Osteocyte (in vitro differentiated cells): ENCODE results near the gene CTRB2. TPM values are rescaled to one million over a fixed set of nuclear protein-coding genes. Genes with fewer than 3 reads are reported as not detected.

Source experiments
- DNase-seq: peaks from one replicate; pipeline ENCODE4 v3.0.0; 2021; ENCODE audit warnings: mixed read lengths; ENCODE audit not compliant: unreplicated experiment; ENCODE audit errors: extremely low spot score
- H3K27ac Mint-ChIP-seq: one replicate; pipeline ENCODE4 v1.8.0; 2021; ENCODE audit warnings: mild to moderate bottlenecking, mixed read lengths; ENCODE audit not compliant: unreplicated experiment
- H3K27me3 Mint-ChIP-seq: one replicate; pipeline ENCODE4 v1.8.0; 2021; ENCODE audit warnings: mixed read lengths; ENCODE audit not compliant: unreplicated experiment
- H3K36me3 Mint-ChIP-seq: one replicate; pipeline ENCODE4 v1.8.0; 2021; ENCODE audit warnings: mixed read lengths; ENCODE audit not compliant: unreplicated experiment
- H3K4me1 Mint-ChIP-seq: one replicate; pipeline ENCODE4 v1.8.0; 2021; ENCODE audit warnings: mixed read lengths; ENCODE audit not compliant: unreplicated experiment
- H3K4me3 Mint-ChIP-seq: one replicate; pipeline ENCODE4 v1.8.0; 2021; ENCODE audit warnings: mild to moderate bottlenecking, moderate library complexity, mixed read lengths; ENCODE audit not compliant: unreplicated experiment
- H3K9me3 Mint-ChIP-seq: one replicate; pipeline ENCODE4 v1.8.0; 2021; ENCODE audit warnings: mixed read lengths; ENCODE audit not compliant: unreplicated experiment
- total RNA-seq: library from RNA; stranded (reverse); gene quantifications from 2 replicates; pipeline ENCODE4 v1.2.1, GENCODE V29; 2021
- TF ChIP-seq, protein P1 (sequence below): fragments of 200-600 bp; sonication (generic); IDR thresholded peaks from 2 replicates; pipeline ENCODE4 v1.5.0; 2021; ENCODE audit warnings: antibody characterized with exemption, mild to moderate bottlenecking, moderate library complexity

CTRB2 gene
- total RNA-seq, 1 donor from 2014 or later = not detected

DNA sequence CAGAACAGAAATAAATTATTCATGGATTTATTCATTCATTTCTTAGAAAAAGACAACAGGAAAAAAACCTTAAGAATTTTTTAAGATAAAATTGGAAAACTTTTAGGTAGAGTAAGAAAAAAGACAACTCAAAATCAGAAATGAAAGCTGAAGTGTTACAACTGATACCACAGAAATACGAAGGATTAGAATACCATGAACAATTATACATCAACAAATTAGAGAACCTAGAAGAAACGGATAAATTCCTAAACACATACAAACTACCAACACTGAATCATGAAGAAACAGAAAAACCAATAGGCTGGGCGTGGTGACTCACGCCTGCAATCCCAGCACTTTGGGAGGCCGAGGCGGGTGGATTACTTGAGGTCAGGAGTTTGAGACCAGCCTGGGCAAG is 27.8 kb downstream of the CTRB2 start:
- DNase-seq = no peak
- TF ChIP-seq, protein P1, sequence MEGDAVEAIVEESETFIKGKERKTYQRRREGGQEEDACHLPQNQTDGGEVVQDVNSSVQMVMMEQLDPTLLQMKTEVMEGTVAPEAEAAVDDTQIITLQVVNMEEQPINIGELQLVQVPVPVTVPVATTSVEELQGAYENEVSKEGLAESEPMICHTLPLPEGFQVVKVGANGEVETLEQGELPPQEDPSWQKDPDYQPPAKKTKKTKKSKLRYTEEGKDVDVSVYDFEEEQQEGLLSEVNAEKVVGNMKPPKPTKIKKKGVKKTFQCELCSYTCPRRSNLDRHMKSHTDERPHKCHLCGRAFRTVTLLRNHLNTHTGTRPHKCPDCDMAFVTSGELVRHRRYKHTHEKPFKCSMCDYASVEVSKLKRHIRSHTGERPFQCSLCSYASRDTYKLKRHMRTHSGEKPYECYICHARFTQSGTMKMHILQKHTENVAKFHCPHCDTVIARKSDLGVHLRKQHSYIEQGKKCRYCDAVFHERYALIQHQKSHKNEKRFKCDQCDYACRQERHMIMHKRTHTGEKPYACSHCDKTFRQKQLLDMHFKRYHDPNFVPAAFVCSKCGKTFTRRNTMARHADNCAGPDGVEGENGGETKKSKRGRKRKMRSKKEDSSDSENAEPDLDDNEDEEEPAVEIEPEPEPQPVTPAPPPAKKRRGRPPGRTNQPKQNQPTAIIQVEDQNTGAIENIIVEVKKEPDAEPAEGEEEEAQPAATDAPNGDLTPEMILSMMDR = no peak
- no peaks in the 10 kb centered on the region for H3K4me1 Mint-ChIP-seq
- no peak overlapping the region for H3K27ac Mint-ChIP-seq
- H3K4me3 Mint-ChIP-seq = no peak overlapping the region
- H3K36me3 Mint-ChIP-seq = peaks cover 2% of the 10 kb centered on the region
- peaks cover 29% of the 10 kb centered on the region for H3K9me3 Mint-ChIP-seq
- H3K27me3 Mint-ChIP-seq = peaks cover 14% of the 10 kb centered on the region

DNA sequence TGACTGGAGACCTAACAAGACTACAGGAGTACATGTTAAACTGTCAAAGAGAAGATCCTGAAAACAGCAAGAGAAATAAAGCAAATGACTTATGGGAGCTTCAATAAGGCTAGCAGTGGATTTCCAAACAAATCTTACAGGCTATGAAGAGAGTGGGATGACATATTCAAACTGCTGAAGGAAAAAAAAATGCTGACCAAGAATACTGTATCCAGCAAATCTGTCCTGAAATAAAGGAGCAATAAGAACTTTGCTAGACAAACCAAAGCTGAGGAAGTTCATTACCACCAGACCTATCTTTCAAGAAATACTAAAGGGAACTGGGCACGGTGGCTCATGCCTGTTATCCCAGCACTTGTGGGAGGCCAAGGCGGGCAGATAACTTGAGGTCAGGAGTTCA is 30.0 kb downstream of the CTRB2 start:
- TF ChIP-seq, protein P1 = no peak
- peaks cover 8% of the 10 kb centered on the region for H3K27me3 Mint-ChIP-seq
- DNase-seq = no peak
- H3K4me3 Mint-ChIP-seq = no peak overlapping the region
- peaks cover 17% of the 10 kb centered on the region for H3K36me3 Mint-ChIP-seq
- no peak overlapping the region for H3K27ac Mint-ChIP-seq
- peaks cover 41% of the 10 kb centered on the region for H3K9me3 Mint-ChIP-seq
- no peaks in the 10 kb centered on the region for H3K4me1 Mint-ChIP-seq

DNA sequence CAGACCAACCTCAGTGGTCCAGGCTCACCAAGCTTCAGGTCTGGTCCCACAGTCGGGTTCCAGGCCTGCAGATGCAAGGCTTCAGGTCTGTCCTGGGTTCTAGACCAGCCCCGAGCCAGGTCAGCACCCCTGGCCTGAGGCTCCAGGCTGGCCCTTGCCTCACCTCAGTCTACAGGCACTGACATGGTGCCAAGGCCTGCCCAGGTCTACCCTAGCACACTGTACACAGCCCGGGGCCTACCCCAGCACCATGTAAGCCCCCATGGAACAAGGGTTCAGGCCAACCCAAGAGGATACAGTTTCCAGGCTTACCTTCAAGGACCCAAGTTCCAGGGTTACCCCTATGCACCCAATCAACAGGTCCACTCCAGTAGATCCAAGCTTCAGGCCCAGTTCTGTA is 31.9 kb downstream of the CTRB2 start:
- H3K36me3 Mint-ChIP-seq = peaks cover 31% of the 10 kb centered on the region

DNA sequence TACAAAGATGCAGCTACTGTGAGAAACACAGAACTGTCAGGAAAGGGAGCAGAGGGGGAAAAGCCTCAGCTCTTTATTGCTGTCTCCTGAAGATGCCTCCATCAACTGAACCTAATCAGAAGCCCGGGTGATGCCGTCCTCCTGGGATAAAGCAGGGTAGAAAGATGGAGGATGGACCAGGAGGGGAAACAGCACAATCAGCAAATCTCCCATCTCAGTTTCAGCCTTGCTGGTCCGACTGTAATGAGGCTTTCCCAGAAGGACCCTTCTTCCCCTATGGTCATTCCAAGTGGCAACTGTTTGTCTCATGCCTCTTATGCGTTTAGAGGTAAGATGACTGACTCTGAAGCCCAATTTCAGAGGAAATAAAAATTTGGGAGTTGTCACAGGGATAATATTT is 34.4 kb downstream of the CTRB2 start:
- TF ChIP-seq, protein P1 = no peak
- H3K27ac Mint-ChIP-seq = no peak overlapping the region
- H3K27me3 Mint-ChIP-seq = no peaks in the 10 kb centered on the region
- H3K9me3 Mint-ChIP-seq = peaks cover 60% of the 10 kb centered on the region
- no peaks in the 10 kb centered on the region for H3K4me1 Mint-ChIP-seq
- H3K4me3 Mint-ChIP-seq = no peak overlapping the region
- peaks cover 56% of the 10 kb centered on the region for H3K36me3 Mint-ChIP-seq
- no peak for DNase-seq

More for the DNA sequence above, 31.9 kb downstream of the CTRB2 start:
- Mint-ChIP-seq H3K9me3 (peaks cover 54% of the 10 kb centered on the region), H3K4me1 (no peaks in the 10 kb centered on the region), H3K27me3 (peaks cover under 1% of the 10 kb centered on the region), H3K4me3 (no peak overlapping the region), H3K27ac (no peak overlapping the region)
- DNase-seq = no peak
- TF ChIP-seq, protein P1 = no peak

DNA sequence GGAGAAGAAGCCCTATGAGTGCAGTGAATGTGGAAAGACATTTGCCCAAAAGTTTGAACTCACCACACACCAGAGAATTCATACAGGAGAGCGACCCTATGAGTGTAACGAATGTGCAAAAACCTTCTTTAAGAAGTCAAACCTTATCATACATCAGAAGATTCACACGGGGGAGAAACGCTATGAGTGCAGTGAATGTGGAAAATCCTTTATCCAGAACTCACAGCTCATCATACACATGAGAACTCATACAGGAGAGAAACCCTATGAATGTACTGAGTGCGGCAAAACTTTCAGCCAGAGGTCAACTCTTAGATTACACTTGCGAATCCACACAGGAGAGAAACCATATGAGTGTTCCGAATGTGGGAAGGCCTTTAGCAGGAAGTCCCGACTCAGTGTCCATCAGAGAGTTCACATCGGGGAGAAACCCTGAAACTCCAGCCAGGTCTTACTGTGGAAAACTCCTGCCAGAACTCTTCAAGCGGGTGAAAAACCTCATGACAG is 37.0 kb downstream of the CTRB2 start:
- no peak for DNase-seq
- H3K4me1 Mint-ChIP-seq = no peaks in the 10 kb centered on the region
- no peaks in the 10 kb centered on the region for H3K27me3 Mint-ChIP-seq
- no peak overlapping the region for H3K4me3 Mint-ChIP-seq
- TF ChIP-seq, protein P1 = no peak
- H3K36me3 Mint-ChIP-seq = peaks cover 81% of the 10 kb centered on the region
- H3K27ac Mint-ChIP-seq = no peak overlapping the region
- H3K9me3 Mint-ChIP-seq = peaks cover 52% of the 10 kb centered on the region
